Rectal smooth muscle tissue (tissue), 1 donor: ENCODE results near the gene DPH7.
"Not testable (repeated sequence)": the region's sequence is repeated elsewhere in the genome, so short reads cannot be mapped to it uniquely, and the experiment has no call there.

Experiments
- H3K27ac ChIP-seq: one replicate; pipeline ENCODE4 v1.7.0; 2013; ENCODE audit warnings: low read depth, low read length, inconsistent platforms
- H3K27me3 ChIP-seq: one replicate; pipeline ENCODE4 v1.7.0; 2013; ENCODE audit warnings: low read length; ENCODE audit not compliant: control insufficient read depth, insufficient read depth
- H3K36me3 ChIP-seq: one replicate; pipeline ENCODE4 v1.7.0; 2013; ENCODE audit warnings: low read length; ENCODE audit not compliant: control insufficient read depth, insufficient read depth
- H3K4me1 ChIP-seq: one replicate; pipeline ENCODE4 v1.7.0; 2013; ENCODE audit warnings: low read length; ENCODE audit not compliant: control insufficient read depth, insufficient read depth
- H3K4me3 ChIP-seq: one replicate; pipeline ENCODE4 v1.7.0; 2013; ENCODE audit warnings: low read length
- H3K9ac ChIP-seq: one replicate; pipeline ENCODE4 v1.7.0; 2013; ENCODE audit warnings: low read length

DPH7 gene

GRCh38 chr9:137514691-137515337 is 63.9 kb downstream of the DPH7 start:
- H3K27ac ChIP-seq: no peak overlapping the region
- no peaks in the 10 kb centered on the region for H3K4me1 ChIP-seq

GRCh38 chr9:137513801-137514570 is 64.7 kb downstream of the DPH7 start:
- not testable (repeated sequence) for H3K9ac ChIP-seq, H3K4me3 ChIP-seq, H3K27me3 ChIP-seq, H3K36me3 ChIP-seq, H3K27ac ChIP-seq, H3K4me1 ChIP-seq

More at GRCh38 chr9:137514691-137515337, 63.9 kb downstream of the DPH7 start:
- H3K36me3 ChIP-seq: no peaks in the 10 kb centered on the region
- no peaks in the 10 kb centered on the region for H3K27me3 ChIP-seq
- H3K4me3 ChIP-seq: no peak overlapping the region
- H3K9ac ChIP-seq: no peak overlapping the region

GRCh38 chr9:137513136-137513535 is 65.6 kb downstream of the DPH7 start:
- not testable (repeated sequence) for H3K27ac ChIP-seq, H3K27me3 ChIP-seq, H3K4me1 ChIP-seq, H3K4me3 ChIP-seq, H3K9ac ChIP-seq, H3K36me3 ChIP-seq

GRCh38 chr9:137511758-137512463 is 66.8 kb downstream of the DPH7 start:
- Histone ChIP-seq H3K27ac (no peak overlapping the region), H3K27me3 (no peaks in the 10 kb centered on the region), H3K36me3 (no peaks in the 10 kb centered on the region), H3K9ac (no peak overlapping the region), H3K4me1 (no peaks in the 10 kb centered on the region), H3K4me3 (no peak overlapping the region)

- H3K4me3 ChIP-seq, H3K4me1 ChIP-seq: not testable (repeated sequence)
These were observed 67.6 kb downstream of the DPH7 start for GRCh38 chr9:137511126-137511525.

GRCh38 chr9:137509198-137509597 is 69.5 kb downstream of the DPH7 start:
- Histone ChIP-seq H3K27ac (no peak overlapping the region), H3K27me3 (no peaks in the 10 kb centered on the region), H3K9ac (no peak overlapping the region), H3K4me3 (no peak overlapping the region), H3K36me3 (no peaks in the 10 kb centered on the region), H3K4me1 (no peaks in the 10 kb centered on the region)

More at GRCh38 chr9:137511126-137511525, 67.6 kb downstream of the DPH7 start:
- not testable (repeated sequence) for H3K9ac ChIP-seq, H3K36me3 ChIP-seq, H3K27me3 ChIP-seq, H3K27ac ChIP-seq

- H3K9ac ChIP-seq: no peak overlapping the region
- H3K36me3 ChIP-seq: no peaks in the 10 kb centered on the region
- no peaks in the 10 kb centered on the region for H3K27me3 ChIP-seq
- H3K4me1 ChIP-seq: no peaks in the 10 kb centered on the region
- no peak overlapping the region for H3K27ac ChIP-seq
- H3K4me3 ChIP-seq: no peak overlapping the region
These were observed 72.0 kb downstream of the DPH7 start for GRCh38 chr9:137506702-137507171.

- H3K4me3 ChIP-seq: no peak overlapping the region
- H3K4me1 ChIP-seq: no peaks in the 10 kb centered on the region
- no peak overlapping the region for H3K27ac ChIP-seq
- H3K36me3 ChIP-seq: no peaks in the 10 kb centered on the region
- no peaks in the 10 kb centered on the region for H3K27me3 ChIP-seq
- no peak overlapping the region for H3K9ac ChIP-seq
These were observed 72.5 kb downstream of the DPH7 start for GRCh38 chr9:137506274-137506673.

- no peaks in the 10 kb centered on the region for H3K36me3 ChIP-seq
- H3K4me3 ChIP-seq: no peak overlapping the region
- no peak overlapping the region for H3K27ac ChIP-seq
- no peak overlapping the region for H3K9ac ChIP-seq
- no peaks in the 10 kb centered on the region for H3K27me3 ChIP-seq
- H3K4me1 ChIP-seq: no peaks in the 10 kb centered on the region
These were observed 73.1 kb downstream of the DPH7 start for GRCh38 chr9:137505421-137506140.
